Measurements from ENCODE around the gene LRRC70.

The LRRC70 gene

DNA sequence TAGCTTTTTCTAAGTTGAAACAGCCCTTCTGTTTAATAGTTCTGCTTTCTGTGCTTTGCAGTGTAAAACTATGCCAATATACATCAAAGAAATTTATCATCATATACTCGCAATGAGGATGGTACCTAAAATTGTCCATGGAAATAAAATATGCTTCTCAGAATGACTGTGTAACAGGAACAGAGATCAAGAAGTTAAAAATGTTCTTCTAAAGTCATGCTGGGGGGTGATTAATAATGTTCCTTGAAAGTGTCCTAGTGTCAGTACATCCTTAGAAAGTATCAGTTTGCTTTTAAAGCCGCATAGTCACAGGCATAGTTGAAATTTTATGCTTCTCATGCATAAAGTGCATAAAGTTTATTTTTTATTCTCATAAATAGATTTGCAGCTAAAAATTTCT lies 4.0 kb upstream of the LRRC70 start:
- no peak for DNase-seq (ENCODE audit: low read depth in 2 of 2)

DNA sequence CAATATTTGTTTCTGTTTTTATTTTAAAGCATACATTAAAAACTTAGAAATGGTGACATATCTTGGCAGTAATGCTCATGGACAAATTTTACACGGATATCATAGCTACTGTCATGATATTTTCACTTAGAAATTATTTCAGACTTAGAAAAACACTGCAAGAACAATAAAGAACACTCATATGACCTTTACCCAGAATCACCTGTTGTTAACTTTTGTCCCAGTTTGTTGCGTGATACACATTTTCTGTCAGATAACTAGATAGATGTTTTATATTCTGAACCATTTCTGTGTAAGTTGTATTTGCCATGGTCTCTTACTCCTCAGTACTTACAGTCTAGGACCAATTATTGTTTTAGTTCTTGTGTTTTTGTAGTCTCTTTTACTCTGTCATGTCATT lies 3.6 kb upstream of the LRRC70 start:
- DNase-seq (ENCODE audit: low read depth in 2 of 2), result no peak

DNA sequence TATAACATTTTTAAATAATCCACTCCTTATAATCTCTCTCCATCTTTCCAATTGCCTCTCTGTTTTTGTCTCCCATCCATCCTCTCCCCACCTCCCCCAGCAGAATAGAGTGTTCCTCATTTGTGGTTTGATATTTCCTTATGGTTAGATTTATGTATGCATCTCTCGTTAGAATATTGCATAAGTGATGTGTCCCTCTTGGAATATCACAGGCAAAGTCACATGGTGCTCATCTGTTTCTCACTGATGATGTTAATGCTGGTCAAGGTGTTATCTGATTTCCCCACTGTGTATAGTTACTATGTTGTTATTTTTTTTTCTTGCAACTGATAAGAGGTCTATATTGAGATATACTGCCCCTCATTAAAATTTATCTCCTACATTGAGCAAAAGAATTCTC lies 3.1 kb upstream of the LRRC70 start:
- no peak for DNase-seq (ENCODE audit: low read depth in 2 of 2)

DNA sequence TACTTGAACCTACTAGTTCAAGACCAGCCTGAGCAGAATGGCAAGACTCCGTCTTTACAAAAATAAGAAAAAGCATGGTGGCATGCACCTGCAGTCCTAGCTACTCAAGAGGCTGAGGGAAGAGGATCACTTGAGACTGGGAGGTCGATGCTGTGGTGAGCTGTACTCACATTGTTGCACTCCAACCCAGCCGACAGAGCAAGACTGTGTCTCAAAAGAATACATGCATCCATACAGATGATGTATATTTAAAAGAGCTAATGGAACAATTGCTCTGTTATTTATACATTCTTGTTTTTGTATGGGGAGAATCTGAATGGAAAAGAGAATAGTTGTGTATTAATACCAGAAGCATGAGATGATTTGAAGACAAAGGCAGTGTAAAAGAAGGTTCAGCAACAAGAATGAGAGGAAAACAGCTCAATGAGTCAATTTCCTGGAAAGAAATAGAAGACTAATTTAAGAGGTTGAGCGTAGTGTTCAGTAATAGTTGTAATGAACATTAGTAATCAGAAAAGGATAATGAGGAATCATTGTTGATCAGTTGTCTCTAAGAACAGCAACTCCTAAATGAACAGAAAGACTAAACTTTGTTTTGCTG lies 1.9 kb upstream of the LRRC70 start:
- DNase-seq (ENCODE audit: low read depth in 2 of 2), result no peak

DNA sequence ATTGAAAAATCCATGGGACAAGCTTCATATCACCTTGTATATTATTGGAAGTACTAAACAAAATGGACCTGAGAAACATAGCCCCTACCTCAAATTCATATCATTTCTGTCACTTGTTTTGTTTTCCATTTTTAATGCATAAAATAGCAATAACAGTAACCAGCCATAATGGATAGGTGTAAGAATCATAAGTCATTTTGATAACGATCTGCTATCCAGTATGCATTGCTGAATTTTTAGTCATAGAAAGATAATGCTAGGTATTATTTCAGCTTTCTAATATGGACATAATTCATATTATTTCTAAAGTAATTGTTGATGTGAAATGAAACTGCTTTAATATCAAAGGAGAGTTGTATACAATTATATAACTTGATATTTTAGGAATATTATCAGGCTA lies 1.1 kb upstream of the LRRC70 start:
- no peak for DNase-seq (ENCODE audit: low read depth in 2 of 2)

DNA sequence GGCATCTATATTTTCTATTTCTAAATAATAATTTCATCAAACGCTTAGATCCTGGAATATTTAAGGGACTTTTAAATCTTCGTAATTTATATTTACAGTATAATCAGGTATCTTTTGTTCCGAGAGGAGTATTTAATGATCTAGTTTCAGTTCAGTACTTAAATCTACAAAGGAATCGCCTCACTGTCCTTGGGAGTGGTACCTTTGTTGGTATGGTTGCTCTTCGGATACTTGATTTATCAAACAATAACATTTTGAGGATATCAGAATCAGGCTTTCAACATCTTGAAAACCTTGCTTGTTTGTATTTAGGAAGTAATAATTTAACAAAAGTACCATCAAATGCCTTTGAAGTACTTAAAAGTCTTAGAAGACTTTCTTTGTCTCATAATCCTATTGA lies 1.1 kb downstream of the LRRC70 start:
- no peak for DNase-seq (ENCODE audit: low read depth in 2 of 2)

DNA sequence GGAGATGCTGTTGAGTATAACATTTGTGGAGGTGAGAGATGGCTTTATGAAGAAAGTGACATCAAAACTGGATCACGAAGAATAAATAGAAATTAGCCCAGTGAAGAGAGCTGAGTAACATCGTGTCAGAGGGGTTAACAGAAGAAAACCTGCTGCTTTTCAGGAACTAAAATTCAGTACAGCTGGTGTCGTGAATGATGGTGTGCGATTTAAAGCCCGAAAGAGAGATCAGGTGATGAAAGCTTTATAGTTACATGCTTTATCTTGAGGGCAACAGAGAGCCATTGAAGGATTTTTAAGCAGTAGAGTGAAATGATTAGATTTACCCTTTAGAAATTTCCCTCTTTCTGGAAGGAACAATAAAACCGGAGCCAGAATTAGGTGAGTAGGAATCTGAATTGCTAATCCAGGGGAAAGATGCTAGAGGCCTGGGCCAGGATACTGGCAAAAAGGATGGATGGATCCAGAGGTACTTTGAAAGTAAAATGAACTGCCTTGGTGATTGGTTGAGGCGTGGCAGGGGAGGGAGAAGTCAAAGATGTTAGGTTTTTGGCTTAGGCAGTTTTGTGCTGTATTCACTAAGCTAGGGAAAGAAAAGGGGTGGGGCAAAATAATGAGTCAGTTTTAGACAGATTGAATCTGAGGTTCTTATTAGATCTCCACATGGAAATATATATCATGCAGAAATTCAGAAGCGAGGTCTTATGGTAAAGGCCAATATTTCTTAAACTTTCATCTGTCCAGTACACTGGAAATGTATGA lies 3.4 kb downstream of the LRRC70 start:
- DNase-seq (ENCODE audit: low read depth in 2 of 2), result no peak

DNA sequence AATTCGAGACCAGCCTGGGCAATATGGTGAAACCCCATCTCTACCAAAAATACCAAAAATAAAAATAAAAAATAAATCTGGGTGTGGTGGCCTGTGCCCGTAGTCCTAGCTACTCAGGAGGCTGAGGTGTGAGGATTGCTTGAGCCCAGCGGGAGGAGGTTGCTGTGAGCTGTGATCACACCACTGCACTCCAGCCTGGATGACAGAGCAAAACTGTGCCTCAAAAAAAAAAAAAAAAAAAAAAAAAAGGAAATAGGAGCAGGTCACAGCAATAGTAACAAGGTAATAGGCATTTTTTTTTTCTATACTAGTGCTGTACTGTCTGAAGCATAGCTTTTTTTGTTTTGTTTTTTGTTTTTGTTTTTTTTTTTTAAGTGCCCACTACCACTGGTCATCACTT lies 5.8 kb downstream of the LRRC70 start:
- DNase-seq (ENCODE audit: low read depth in 2 of 2), result no peak

DNA sequence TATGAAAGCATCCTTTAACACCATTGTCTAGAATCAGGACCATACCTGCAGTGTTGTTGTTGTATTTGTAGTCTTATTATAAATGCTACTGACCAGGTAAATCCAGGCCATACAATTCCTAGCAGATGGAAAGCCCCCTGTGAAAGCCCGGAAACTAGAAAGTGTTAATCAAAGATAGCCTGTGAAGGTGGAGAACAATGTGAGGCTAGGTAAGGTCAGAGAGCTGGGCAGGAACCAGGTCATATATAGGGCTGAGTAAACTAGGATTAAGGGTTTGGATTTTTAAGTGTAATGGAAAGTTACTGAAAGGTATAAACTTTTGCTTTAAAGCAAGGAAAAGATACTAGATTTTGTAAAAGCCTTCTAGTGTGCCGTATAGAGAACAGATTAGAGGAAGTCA lies 6.7 kb downstream of the LRRC70 start:
- no peak for DNase-seq (ENCODE audit: low read depth in 2 of 2)

DNA sequence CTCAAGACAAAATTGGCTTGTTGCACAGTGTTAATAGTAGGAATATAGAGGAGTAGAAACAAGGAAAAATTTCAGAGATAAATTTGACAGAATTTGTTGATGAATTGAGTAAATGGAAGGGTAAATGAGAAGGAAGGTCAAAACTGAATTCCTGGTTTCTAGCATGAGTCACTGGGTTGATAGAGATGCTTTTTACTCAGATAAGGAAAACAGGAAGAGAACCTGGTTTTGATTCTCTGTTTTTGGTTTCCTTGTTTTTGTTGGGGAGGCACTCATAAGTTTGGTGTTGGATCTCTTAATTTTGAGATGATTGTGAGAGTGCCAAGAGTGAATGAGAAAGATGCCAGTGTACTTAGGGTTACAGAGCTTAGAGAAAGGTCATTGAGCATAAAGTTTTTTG lies 7.1 kb downstream of the LRRC70 start:
- DNase-seq (ENCODE audit: low read depth in 2 of 2), result no peak

DNA sequence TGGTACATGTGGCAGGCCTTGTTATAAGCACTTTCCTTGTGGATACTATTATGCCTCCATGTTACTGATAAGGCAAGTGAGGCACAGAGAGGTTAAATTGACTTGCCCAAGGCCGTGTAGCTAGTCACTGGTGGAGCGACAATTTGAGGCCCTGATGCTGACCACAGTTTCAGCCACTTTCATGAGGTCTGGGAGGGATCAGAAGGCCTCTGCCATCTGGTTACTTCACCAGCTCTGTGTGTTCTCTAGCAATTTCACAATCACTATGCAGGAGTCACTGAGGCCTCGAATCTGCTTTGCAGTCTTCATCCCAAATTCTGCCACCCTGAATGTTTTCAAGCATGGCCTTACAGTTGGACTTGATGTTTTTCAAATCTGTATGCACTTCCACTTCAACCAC lies 9.1 kb downstream of the LRRC70 start:
- no peak for DNase-seq (ENCODE audit: low read depth in 2 of 2)

DNA sequence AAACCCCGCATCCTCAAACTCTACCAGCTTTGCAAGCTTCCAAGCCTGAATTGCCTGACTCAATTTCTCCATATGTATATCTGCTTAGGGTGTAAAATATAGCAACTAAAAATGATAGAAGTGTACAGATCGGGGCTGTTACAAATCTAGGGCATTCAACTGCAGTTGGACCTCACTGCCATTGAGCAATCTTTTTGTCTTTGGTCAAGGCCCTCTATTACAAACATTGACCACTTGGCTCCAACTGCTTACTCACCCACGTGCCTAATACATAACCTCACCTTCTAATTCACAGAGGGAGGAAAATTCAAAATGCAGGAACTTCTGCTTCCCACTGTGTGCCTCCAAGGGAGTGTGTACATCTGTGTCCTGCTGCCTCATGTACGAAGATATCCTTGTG lies 10.0 kb downstream of the LRRC70 start:
- no peak for DNase-seq (ENCODE audit: low read depth in 2 of 2)

DNA sequence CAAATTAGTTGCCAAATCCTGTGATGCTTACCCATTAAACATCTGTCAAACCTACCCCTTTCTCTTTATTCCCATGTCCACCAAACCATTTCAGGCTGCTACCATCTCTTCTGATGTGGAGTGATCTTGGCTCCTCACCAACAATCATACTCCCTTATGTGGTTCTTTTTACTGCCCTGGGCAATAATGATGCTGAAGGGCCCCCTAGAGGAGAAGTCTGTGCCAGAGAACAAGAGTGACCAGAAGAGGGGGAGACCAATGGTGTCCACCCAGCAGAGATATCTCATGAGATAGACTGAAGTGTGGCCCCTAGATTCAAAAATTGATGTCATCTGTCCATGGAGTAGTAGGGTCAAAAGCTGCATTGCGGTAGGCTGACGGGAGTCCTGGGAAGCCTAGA lies 10.9 kb downstream of the LRRC70 start:
- no peak for DNase-seq (ENCODE audit: low read depth in 2 of 2)

DNA sequence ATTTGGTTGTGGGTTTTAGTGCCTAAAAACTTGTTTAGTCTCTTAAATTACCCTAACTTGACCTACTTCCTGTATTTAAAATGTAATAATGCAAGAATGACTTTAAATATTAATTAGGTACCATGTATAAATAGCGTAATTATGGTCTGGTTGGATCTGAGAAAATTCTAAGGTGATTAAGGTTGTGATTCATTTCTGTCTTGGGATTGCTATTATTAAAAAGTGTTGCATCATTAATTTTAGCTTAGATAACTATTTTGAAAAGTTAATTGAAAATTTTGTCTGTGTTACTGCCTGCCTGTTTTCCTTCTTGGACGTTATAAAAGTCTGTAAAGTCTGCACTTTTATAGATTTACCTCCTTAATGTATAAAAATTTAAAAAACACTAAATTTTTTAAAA lies 11.8 kb downstream of the LRRC70 start:
- no peak for DNase-seq (ENCODE audit: low read depth in 2 of 2)

DNA sequence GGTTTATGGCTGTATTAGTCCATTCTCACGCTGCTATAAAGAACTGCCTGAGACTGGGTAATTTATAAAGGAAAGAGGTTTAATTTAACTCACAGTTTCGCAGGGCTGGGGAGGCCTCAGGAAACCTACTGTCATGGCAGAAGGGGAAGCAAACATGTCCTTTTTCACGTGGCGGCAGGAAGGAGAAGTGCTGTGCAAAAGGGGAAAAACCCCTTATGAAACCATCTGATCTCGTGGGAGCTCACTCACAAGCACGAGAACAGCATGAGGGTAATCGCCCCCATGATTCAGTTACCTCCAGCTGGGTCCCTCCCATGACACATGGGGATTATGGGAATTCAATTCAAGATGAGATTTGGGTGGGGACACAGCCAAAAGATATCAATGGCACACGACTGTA lies 13.9 kb downstream of the LRRC70 start:
- no peak for DNase-seq (ENCODE audit: low read depth in 2 of 2)

DNA sequence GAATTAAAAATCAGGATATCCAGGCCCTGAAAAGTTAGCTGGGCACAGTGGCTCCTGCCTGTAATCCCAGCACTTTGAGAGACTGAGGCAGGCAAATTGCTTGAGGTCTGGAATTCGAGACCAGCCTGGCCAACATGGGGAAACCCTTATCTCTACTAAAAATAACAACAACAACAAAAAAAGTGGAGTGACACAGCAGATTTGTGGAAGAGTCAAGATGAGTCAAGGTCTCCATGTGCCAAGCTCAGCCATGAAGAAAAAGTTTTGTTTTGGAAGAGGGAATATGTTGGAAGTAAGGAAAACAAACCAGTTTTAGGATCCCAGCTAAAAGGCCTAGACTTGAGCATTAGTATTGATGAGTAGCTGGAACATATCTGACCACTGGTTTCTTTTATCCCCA lies 14.7 kb downstream of the LRRC70 start:
- no peak for DNase-seq (ENCODE audit: low read depth in 2 of 2)

DNA sequence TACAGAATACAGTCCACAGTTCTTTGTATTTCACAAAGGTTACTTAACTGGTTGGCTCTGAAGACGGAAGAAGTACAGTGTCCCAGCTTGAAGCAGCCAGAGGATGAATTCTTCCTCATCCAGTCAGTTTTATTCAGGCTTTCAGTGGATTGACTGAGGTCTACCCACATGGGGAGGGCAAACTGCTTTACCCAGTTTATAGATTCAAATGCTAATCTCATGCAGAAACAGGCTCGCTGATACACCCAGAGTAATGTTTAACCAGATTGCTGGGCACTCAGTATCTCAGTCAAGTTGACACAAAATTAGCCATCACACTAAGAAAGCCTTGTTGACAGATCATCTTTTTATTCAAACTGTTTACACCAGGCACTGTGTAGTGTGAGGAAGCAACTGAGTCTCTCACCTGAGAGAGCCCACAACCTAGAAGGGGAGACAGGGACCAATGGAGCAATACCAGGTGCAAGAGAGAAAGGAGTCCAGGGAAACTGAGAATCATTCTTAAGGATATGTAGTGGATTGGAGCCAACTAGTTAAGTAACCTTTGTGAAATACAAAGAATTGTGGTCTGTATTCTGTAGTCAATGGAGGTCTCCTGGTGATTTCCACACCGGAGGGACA lies 15.9 kb downstream of the LRRC70 start:
- DNase-seq (ENCODE audit: low read depth in 2 of 2), result no peak

DNA sequence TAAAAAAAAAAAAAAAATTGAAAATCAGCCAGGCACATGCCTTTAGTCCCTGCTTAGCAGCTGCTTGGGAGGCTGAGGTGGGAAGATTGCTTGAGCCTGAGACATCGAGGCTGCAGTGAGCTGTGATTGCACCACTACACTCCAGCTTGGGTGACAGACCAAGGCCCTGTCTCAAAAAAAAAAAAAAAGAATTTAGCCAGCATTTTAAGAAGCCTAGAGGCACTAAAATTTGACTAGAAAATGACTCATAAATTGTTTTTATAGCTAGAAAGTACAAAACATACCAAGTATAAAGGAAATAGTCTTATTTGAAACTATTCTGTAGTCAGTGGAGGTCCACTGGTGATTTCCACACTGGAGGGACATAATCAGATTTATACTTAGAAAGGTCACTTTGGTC lies 17.5 kb downstream of the LRRC70 start:
- DNase-seq (ENCODE audit: low read depth in 2 of 2), result no peak

DNA sequence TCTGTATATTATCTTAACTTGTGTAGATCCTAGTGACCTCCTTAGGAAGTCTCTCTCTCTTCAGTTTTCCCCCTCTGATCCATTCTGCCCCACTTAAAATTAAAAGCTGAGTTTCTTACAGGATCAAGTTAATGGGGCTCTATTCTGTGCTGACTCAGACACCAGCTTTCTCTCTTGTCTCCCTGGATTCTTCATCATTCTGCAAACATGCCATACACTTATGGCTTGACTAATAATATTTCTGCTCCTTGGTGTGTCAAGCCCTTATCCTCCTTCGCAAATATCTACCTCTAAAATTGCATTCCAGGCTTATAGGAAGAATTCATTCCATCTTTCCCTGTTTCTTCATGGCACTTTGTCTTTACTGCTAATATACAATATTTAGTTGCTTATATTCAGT lies 18.1 kb downstream of the LRRC70 start:
- DNase-seq (ENCODE audit: low read depth in 2 of 2), result no peak

DNA sequence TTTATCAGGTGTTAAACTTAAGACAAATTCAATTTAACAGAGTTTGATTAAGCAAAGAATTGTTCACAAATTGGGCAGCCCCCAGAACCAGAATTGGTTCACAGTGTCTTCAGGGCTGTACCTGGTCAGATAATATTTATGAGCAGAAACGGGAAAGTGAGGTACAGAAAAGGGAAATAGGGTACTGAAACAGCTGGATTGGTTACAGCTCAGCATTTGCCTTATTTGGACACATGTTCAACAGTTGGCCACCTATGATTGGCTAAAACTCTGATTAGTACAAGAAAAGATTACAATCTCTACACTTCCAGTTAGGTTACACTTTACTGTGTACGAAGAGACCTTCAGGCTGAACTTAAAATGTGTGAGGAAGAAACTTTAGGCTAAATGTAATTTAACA lies 18.7 kb downstream of the LRRC70 start:
- DNase-seq (ENCODE audit: low read depth in 2 of 2), result no peak

DNA sequence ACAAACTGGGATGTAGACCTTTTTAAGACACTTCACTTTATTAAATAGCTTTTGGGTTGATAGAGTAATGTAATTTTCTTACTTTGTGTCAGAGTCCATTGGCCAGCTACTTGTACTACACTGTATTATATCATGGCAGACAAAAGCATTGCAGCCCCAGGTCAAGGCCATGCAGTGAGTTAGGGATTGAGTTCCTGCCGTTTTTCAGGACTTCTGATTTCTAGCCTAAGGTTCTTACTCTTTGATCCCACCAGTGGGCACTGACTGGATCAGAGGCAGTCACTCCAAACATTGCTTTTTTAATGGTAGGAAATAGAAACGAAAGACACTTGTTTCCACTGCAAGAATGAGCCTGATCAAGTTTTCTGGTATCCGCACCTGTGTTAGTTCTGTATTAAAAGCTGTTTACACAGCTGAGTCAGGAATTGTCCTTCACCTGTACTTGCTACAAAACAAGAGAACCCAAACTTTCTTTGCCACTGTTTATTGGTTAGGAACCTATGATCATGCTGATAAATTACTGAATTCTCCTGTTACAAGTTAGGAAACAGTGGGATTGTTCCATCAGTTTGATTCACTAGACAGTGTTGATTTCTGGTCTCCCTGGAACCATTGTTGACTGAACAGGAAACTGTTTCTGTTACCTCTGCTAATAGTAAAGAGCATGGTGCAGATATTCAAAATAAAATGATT lies 22.1 kb downstream of the LRRC70 start:
- DNase-seq (ENCODE audit: low read depth in 2 of 2), result no peak

DNA sequence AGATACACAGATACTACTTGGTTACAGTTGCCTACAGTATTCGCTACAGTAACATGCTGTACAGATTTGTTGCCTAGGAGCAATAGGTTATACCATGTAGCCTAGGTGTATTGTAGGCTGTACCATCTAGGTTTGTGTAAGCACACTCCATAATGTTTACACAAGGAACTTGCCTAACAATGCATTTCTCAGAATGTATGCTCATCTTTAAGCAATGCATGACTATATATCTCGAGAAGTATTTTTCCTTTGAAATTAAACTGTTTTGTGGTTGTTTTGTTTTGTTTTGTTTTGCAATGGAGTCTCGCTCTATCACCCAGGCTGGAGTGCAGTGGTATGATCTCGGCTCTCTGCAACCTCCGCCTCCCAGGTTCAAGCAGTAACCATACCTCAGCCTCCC lies 25.3 kb downstream of the LRRC70 start:
- DNase-seq (ENCODE audit: low read depth in 2 of 2), result no peak

DNA sequence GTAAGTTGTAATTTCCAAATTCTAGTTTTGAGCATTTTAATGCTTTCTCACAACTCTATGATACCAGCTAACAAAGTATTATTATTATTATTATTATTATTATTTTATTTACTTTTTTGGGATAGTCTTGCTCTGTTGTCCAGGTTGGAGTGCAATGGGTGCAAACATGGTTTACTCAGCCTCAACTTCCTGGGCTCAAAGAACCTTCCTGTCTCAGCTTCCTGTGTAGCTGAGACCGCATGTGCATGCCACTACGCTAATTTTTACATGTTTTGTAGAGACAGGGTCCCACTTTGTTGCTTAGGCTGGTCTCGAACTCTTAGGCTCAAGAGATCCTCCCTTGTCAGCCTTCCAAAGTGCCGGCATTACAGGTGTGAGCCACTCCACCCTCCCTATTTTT lies 27.0 kb downstream of the LRRC70 start:
- no peak for DNase-seq (ENCODE audit: low read depth in 2 of 2)

All from fibroblast of skin of left quadriceps (primary cell).